Measurements from ENCODE around the gene MMP14. TPM values are rescaled to one million over a fixed set of nuclear protein-coding genes. Genes with fewer than 3 reads are reported as not detected.

Gene MMP14
- total and polyA plus RNA-seq, 9 of the 15 experiments (the other 6 are each of a cell fraction or from before 2014, with no cell fraction given) = 0.36 to 5.8 (median 1.3) TPM; not detected in 2

GRCh38 chr14:22852940-22853767 lies 16.8 kb downstream of the MMP14 start:
- H2AFZ ChIP-seq (ENCODE audit: low read depth, low read length) = peak overlapping the region; percentile 100
- POLR2A ChIA-PET = interaction anchor here (0.6 to 1.8 kb wide), 6 partner anchors 23 to 412 kb away, joined by 3 to 5 read pairs (median 4); partner anchors contain the start of gene MRPL52
- no peaks in the 10 kb centered on the region; the same call in 1 of the 2 replicates for H3K9me3 ChIP-seq (replicated peaks; ENCODE audit: control insufficient read depth, insufficient read depth, low read depth, low read length)
- BruUV-seq (replicated peaks) = no TSS peak
- ATAC-seq = peak; percentile 95
- peaks cover under 1 to 23% of the 10 kb centered on the region in 2 experiments; a peak in 3 of 5 replicates for H3K4me1 ChIP-seq (replicated peaks in 1 of 2; ENCODE audit: control insufficient read depth in 2 of 2, insufficient read depth in 2 of 2, low read length in 2 of 2)
- H3K27me3 ChIP-seq (ENCODE audit: control insufficient read depth in 2 of 2, insufficient read depth in 2 of 2, low read length in 2 of 2) = no peaks in the 10 kb centered on the region
- H4K20me1 ChIP-seq (replicated peaks; ENCODE audit: control insufficient read depth, insufficient read depth, low read length) = no peaks in the 10 kb centered on the region
- DNase-seq (ENCODE audit: extremely low read depth in 1 of 4, low spot score in 3 of 4) = peak; percentile 81 to 88 (median 86)
- peak; percentile 92 for FAIRE-seq
- in situ Hi-C loops (cut with MboI) = no loop called here
- H3K27ac ChIP-seq (ENCODE audit: extremely low read depth, low read depth, low read length) = peak overlapping the region; percentile 86
- peak overlapping the region; percentile 100 for H3K4me2 ChIP-seq (ENCODE audit: insufficient read depth, low read length)
- H3K9ac ChIP-seq (ENCODE audit: insufficient read depth in 1 of 2, low read depth in 2 of 2, low read length in 2 of 2) = peak overlapping the region; percentile 90
- H3K9me1 ChIP-seq (ENCODE audit: control insufficient read depth, insufficient read depth, low read length) = no peaks in the 10 kb centered on the region
- peak overlapping the region; percentile 47 for H3K4me3 ChIP-seq
- intact Hi-C loops (cut with micrococcal nuclease) = loop anchor here (1.0 to 2.0 kb wide), 8 partner anchors 31 to 475 kb away; no protein-coding TSS in a partner anchor
- CTCF ChIA-PET (ENCODE audit: low intra/inter-chr PET ratio) = interaction anchor here (0.7 to 4.3 kb wide), 15 partner anchors 21 to 475 kb away, joined by 3 to 68 read pairs (median 8); no protein-coding TSS in a partner anchor
- no peaks in the 10 kb centered on the region for H3K36me3 ChIP-seq (ENCODE audit: control insufficient read depth, insufficient read depth, low read length)
- H3K79me2 ChIP-seq (ENCODE audit: control insufficient read depth, insufficient read depth, low read length) = no peaks in the 10 kb centered on the region
- WGBS (ENCODE audit: insufficient coverage, low coverage, missing lambda C conversion rate) = 2% methylated on average over 20 of the region's 20 CpGs
- TF ChIP-seq ZFX (CRISPR knock-in tag; IDR thresholded peaks at IDR 0.05) = peak; percentile 44; the same call in 1 of the 2 replicates
- TF ChIP-seq ZFP91 (CRISPR knock-in tag; IDR thresholded peaks at IDR 0.05) = no peak
- peak; percentile 89 for TF ChIP-seq DEAF1 (CRISPR knock-in tag; IDR thresholded peaks at IDR 0.05)
- 0 out of 2 replicates have a peak, but pooled peaks have one; percentile 27 for TF ChIP-seq THRAP3 (IDR thresholded peaks at IDR 0.05; ENCODE audit: borderline replicate concordance)
- TF ChIP-seq SRSF3 (IDR thresholded peaks at IDR 0.05; ENCODE audit: insufficient read depth, low read length) = 0 out of 2 replicates have a peak, but pooled peaks have one; percentile 81
- 0 out of 2 replicates have a peak, but pooled peaks have one; percentile 35 for TF ChIP-seq MEF2D (tag; conservative IDR thresholded peaks at IDR 0.05; ENCODE audit: low read depth)
- TF ChIP-seq CTCFL (IDR thresholded peaks at IDR 0.05; ENCODE audit: borderline replicate concordance, insufficient read depth, low read depth, low read length, poor library complexity, severe bottlenecking) = peak; percentile 92
- TF ChIP-seq AFF1 (IDR thresholded peaks at IDR 0.05; ENCODE audit: low read depth in 1 of 2, partially characterized antibody in 2 of 2) = peak in 1 of 2 experiments; percentile 37

Data from K562 (cell line).